ENCODE results near the gene APLP2. TPM values are rescaled to one million over a fixed set of nuclear protein-coding genes. Genes with fewer than 3 reads are reported as not detected.

Gene APLP2
- total and polyA plus RNA-seq, 9 of the 15 experiments (the other 6 are each of a cell fraction or from before 2014, with no cell fraction given): 17.4 to 164 (median 118) TPM

- TF ChIP-seq, protein P1, sequence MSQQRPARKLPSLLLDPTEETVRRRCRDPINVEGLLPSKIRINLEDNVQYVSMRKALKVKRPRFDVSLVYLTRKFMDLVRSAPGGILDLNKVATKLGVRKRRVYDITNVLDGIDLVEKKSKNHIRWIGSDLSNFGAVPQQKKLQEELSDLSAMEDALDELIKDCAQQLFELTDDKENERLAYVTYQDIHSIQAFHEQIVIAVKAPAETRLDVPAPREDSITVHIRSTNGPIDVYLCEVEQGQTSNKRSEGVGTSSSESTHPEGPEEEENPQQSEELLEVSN (IDR thresholded peaks at IDR 0.05; ENCODE audit: borderline replicate concordance in 1 of 2, extremely low read depth in 1 of 2, insufficient read depth in 1 of 2, insufficient read length in 1 of 2, low read depth in 1 of 2, low read length in 1 of 2, poor library complexity in 1 of 2, severe bottlenecking in 1 of 2): peak; percentile 16 to 83
- TF ChIP-seq SMAD4 (CRISPR knock-in tag; conservative IDR thresholded peaks at IDR 0.05) (peak; percentile 17; the same call in 1 of the 2 replicates), SRSF9 (IDR thresholded peaks at IDR 0.05; ENCODE audit: borderline replicate concordance, low read depth, low read length) (no peak), NONO (IDR thresholded peaks at IDR 0.05; ENCODE audit: low read depth in 2 of 2, low read length in 1 of 2) (peak in 1 of 2 experiments; percentile 33; a peak in 2 of 4 replicates), SAFB2 (IDR thresholded peaks at IDR 0.05; ENCODE audit: borderline replicate concordance, low read depth, low read length, severe bottlenecking) (no peak), NFRKB (IDR thresholded peaks at IDR 0.05; ENCODE audit: low read depth) (no peak), SMC3 (conservative IDR thresholded peaks at IDR 0.05; ENCODE audit: insufficient read depth, low read depth, low read length) (no peak), SAP30 (IDR thresholded peaks at IDR 0.05; ENCODE audit: borderline replicate concordance, insufficient read depth, low read depth, low read length, poor library complexity, severe bottlenecking) (peak; percentile 8), BACH1 (tag; IDR thresholded peaks at IDR 0.05) (no peak), KLF1 (tag; IDR thresholded peaks at IDR 0.05) (peak; percentile 0; the same call in 1 of the 2 replicates), THRA (IDR thresholded peaks at IDR 0.05) (no peak), CHD1 (IDR thresholded peaks at IDR 0.05; ENCODE audit: low read length) (no peak)
- TF ChIP-seq, protein P2, sequence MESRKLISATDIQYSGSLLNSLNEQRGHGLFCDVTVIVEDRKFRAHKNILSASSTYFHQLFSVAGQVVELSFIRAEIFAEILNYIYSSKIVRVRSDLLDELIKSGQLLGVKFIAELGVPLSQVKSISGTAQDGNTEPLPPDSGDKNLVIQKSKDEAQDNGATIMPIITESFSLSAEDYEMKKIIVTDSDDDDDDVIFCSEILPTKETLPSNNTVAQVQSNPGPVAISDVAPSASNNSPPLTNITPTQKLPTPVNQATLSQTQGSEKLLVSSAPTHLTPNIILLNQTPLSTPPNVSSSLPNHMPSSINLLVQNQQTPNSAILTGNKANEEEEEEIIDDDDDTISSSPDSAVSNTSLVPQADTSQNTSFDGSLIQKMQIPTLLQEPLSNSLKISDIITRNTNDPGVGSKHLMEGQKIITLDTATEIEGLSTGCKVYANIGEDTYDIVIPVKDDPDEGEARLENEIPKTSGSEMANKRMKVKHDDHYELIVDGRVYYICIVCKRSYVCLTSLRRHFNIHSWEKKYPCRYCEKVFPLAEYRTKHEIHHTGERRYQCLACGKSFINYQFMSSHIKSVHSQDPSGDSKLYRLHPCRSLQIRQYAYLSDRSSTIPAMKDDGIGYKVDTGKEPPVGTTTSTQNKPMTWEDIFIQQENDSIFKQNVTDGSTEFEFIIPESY (CRISPR knock-in tag; IDR thresholded peaks at IDR 0.05): no peak
- TF ChIP-seq, protein P3, sequence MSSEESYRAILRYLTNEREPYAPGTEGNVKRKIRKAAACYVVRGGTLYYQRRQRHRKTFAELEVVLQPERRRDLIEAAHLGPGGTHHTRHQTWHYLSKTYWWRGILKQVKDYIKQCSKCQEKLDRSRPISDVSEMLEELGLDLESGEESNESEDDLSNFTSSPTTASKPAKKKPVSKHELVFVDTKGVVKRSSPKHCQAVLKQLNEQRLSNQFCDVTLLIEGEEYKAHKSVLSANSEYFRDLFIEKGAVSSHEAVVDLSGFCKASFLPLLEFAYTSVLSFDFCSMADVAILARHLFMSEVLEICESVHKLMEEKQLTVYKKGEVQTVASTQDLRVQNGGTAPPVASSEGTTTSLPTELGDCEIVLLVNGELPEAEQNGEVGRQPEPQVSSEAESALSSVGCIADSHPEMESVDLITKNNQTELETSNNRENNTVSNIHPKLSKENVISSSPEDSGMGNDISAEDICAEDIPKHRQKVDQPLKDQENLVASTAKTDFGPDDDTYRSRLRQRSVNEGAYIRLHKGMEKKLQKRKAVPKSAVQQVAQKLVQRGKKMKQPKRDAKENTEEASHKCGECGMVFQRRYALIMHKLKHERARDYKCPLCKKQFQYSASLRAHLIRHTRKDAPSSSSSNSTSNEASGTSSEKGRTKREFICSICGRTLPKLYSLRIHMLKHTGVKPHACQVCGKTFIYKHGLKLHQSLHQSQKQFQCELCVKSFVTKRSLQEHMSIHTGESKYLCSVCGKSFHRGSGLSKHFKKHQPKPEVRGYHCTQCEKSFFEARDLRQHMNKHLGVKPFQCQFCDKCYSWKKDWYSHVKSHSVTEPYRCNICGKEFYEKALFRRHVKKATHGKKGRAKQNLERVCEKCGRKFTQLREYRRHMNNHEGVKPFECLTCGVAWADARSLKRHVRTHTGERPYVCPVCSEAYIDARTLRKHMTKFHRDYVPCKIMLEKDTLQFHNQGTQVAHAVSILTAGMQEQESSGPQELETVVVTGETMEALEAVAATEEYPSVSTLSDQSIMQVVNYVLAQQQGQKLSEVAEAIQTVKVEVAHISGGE (CRISPR knock-in tag; IDR thresholded peaks at IDR 0.05): no peak
Measured at GRCh38 chr11:130070109-130070845, 583 bp downstream of the APLP2 start (continued).
